ENCODE measurements around the gene DENND1A.

The DENND1A gene

GRCh38 chr9:123419091-123419490 is 510.8 kb downstream of the DENND1A start:
- POLR2A ChIA-PET, result no interaction called here

GRCh38 chr9:123418506-123418905 is 511.4 kb downstream of the DENND1A start:
- ChIA-PET POLR2A (no interaction called here), CTCF (no interaction called here)
- no peak for TF ChIP-seq CTCF (IDR thresholded peaks at IDR 0.05; ENCODE audit: control extremely low read depth, extremely low read depth, low read depth, missing control alignments)
- no peak for DNase-seq (ENCODE audit: extremely low spot score)

More at GRCh38 chr9:123419091-123419490, 510.8 kb downstream of the DENND1A start:
- CTCF ChIA-PET, result no interaction called here
- TF ChIP-seq CTCF (IDR thresholded peaks at IDR 0.05; ENCODE audit: control extremely low read depth, extremely low read depth, low read depth, missing control alignments), result no peak
- no peak for DNase-seq (ENCODE audit: extremely low spot score)

GRCh38 chr9:123418052-123418430 is 511.9 kb downstream of the DENND1A start:
- ChIA-PET POLR2A (no interaction called here), CTCF (no interaction called here)

GRCh38 chr9:123417289-123418051 is 512.5 kb downstream of the DENND1A start:
- ChIA-PET POLR2A (no interaction called here), CTCF (no interaction called here)
- no peak for DNase-seq (ENCODE audit: extremely low spot score)
- no peak for TF ChIP-seq CTCF (IDR thresholded peaks at IDR 0.05; ENCODE audit: control extremely low read depth, extremely low read depth, low read depth, missing control alignments)

More at GRCh38 chr9:123418052-123418430, 511.9 kb downstream of the DENND1A start:
- TF ChIP-seq CTCF (IDR thresholded peaks at IDR 0.05; ENCODE audit: control extremely low read depth, extremely low read depth, low read depth, missing control alignments), result no peak
- DNase-seq (ENCODE audit: extremely low spot score), result no peak

GRCh38 chr9:123416176-123416575 is 513.8 kb downstream of the DENND1A start:
- POLR2A ChIA-PET, result no interaction called here
- CTCF ChIA-PET, result interaction anchor here (0.8 kb wide), 1 partner anchor 14 kb away, joined by 3 read pairs; no protein-coding TSS in a partner anchor
- DNase-seq (ENCODE audit: extremely low spot score), result no peak
- TF ChIP-seq CTCF (IDR thresholded peaks at IDR 0.05; ENCODE audit: control extremely low read depth, extremely low read depth, low read depth, missing control alignments), result no peak

GRCh38 chr9:123414936-123415930 is 514.7 kb downstream of the DENND1A start:
- no peak for DNase-seq (ENCODE audit: extremely low spot score)
- CTCF ChIA-PET, result no interaction called here
- TF ChIP-seq CTCF (IDR thresholded peaks at IDR 0.05; ENCODE audit: control extremely low read depth, extremely low read depth, low read depth, missing control alignments), result no peak
- POLR2A ChIA-PET, result no interaction called here

Measured in GM10248 (cell line).